ENCODE measurements around the gene SMOC2.

The SMOC2 gene

DNA sequence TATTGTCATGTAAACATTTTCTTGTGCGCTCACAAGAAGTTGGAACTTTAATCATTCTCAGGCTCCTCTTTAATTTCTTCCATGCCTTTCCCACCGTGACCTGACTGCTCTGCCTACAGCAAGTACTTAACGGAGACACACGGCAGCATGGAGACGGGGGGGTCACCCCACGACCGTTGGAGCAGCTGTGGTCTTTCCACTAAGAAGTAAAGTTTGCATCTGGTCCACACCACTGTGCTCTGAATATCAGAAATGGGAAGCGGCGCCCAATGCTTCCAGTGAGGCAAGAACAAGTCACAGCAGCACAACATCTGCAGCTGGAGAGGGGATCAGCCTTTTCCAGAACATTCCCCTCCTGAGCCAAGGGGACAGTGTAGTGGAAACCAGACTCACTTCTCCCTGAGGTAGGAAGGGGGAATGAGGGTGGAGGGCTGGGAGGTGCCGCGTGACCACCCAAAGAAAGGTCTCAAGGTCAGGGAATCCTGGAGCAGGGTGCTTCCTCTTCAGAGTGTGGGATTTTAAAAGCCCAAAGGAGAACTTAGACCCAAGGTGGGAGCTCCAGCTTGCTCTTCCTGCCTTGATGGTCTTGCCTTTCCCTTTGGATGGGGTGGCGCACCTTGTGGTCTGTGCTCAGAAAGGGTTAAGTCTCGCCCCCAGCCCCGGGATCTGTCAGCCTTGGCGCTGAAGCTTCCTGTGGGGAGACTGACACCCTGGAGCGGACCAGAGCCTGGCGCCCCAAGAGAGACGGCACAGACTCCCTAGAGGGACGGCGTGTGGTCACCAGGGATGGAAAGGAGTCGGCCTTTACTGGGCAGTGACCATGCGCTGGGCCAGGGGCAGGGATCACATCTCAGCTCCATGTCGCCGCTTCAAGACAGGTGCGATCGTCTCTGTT, 25.6 kb upstream of the SMOC2 start:
- DNase-seq (ENCODE audit: low spot score), result no peak

DNA sequence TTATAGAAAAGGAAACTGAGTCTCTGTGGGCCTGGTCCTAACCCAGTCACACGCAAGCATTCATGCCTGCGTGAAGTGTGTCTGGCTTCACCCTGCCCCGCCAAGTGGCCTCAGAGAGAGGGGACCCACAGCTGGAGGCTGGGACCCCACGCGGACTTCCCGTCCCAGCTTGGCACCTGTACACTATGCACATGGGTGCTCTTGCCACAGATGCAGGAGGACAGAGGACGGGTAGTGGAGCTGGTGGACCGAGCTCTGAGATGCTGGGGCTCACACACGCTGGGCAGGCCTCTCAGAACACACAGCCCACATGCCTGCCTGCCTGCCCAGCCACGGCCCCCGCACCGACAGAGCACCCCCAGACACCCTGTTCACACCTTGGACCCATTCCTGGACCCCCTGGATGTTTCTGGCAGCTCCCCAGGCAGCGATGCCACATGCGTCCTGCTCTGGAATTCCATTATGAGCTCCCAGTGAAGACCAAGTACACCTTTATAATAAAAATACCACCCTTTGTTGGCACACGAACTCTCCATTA, 24.9 kb upstream of the SMOC2 start:
- no peak for DNase-seq (ENCODE audit: low spot score)

DNA sequence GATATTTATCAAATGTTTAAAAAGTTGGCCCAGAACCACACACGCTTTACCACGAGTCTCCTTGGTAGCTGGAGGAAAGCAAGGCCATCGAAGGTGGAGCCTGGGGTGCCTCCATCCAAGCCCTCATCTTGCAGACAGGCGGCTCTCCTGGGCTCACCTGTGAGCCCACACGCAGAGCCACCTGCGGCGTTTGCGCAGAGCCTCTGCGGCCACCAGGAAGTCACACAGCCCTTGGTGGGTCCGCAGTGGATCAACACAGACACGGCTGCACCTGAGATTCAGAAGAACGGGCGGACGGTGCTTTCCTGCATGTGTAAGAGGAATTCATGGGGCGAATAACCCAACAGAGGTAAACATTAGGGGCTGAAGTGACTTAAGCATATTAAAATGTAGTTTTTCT, 24.5 kb upstream of the SMOC2 start:
- no peak for DNase-seq (ENCODE audit: low spot score)

DNA sequence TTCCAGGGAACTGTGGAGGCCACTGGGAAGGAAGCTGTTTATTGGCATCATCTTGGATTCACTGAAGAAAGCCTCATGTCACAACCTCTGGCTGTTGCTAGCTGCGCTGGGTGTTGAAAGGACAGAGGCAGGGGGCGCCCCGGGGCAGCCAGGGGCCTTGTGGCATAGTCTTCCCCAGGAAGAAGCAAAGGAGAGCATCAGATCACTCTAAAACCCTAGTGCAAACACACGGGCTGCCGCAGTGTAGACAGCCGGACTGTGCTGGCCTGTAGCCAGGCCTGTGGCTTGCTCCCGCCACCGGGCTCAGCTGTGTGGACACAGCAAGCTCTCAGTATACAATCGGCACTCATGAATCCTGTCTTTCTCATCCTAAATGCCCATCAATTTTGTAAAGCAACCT, 23.8 kb upstream of the SMOC2 start:
- no peak for DNase-seq (ENCODE audit: low spot score)

DNA sequence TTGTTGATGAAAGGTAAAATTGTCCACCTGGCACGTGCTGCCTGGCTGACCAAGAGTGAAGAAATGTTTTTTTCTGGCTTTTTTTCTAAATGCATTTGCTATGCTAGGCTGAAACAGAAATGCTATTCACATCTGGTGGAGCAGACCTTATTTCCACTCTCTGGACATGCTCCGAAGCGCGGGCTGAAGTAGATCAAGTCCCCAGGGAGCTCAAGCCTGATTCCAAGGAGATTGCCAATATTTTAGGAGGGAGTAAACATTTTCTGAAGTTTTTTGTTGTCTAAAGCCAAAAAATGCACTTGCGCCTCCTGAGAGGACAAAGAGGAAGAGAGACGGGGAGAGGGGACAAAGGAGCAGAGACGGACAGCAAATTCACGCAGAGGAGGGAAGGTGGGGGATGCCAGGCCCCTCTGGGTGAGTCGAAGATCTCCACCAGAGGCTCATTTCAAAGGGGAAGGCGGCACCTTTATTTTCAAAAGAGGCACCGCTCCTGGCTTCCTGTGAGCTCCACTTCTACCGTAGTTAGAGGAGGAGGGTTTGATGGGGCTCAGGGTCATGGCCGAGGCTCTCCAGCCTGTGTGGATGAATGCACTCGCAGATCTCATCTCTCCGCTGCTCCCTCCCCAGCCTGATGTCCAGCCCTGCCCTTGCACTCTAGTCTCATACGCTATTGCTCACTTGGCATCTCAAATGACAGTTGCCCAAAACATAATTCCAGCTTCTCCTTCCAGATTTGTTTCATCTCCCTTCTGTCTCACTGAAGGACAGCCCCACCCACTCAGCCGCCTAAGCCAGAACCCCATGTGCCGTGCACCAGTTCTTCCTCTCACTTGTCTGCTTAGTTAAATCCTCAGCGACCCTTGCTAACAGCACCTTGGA, 23.1 kb upstream of the SMOC2 start:
- DNase-seq (ENCODE audit: low spot score), result no peak

DNA sequence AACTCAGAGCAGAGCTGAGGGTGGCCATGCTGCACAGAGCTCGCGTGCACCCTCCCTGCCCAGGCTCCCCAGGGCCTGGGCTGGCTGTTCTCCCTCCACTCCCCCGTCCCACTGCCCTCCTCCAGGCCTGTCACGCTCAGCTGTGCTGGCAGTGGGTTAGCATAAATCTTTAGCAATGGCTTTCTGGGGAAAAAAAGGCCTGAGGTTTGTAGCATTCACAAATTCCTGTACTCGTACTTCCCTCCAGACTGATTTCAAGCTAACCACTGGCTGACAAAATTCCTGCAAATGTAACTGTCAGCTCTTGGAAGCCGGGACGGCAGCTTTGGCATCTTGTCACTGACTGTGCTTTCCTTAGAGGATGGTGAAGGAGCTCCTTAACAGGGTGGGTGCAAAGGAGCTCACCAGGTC, 22.3 kb upstream of the SMOC2 start:
- no peak for DNase-seq (ENCODE audit: low spot score)

DNA sequence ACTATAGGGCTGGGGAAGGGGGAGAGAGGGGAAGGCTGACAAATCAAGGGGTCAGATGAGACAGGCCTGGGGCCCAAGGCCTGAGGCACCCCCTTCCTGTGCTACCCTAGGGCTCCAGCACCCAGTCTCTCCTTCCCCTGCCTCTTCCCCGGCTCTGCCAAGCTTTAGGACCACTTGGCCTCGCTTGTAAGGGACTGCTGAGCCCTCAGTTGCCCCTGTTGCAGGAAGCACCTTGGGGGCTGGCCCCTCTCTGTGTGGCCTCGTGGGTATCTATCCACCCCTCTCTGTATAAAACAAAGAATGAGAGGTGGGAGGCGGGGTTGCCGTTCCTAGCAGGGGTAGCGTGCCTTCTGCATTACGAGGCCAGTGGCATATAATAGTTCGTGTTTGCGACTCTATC, 21.4 kb upstream of the SMOC2 start:
- no peak for DNase-seq (ENCODE audit: low spot score)

DNA sequence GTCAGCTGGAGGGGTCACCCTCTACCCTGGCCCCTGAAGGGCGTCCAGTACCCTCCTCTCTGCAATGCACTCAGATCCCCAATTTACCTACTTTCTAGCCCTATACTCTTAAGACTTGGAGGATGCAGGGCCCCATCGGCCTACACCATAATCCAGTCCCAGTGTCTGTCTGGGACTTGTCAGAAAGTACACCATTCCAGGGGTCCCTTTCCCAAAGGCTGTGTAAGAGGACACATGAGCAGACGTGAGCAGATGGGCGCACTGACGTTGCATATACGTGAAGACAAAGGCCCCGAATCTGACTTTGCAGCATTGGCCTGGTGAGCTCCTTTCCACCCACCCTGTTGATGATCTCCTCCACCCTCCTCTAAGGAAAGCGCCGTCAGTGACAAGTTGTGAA, 20.9 kb upstream of the SMOC2 start:
- no peak for DNase-seq (ENCODE audit: low spot score)

DNA sequence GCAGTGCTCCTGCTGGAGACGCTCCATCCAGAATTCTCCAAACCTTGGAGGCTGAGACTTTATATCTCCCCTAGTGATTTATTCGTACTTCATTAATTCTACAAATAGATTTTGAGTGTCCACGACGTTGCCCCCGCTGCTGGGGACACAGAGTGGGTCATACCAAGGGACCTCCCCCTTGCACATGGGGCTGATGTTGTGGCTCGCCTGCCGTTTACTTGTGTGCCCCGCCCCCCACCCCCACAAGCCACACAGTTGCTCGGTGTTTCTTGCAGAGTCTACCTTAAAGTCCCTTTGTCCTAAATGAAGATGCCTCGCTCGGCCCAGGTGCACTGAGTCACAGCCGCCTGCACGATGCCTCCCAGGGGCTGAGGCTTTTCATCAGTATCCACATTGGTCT, 20.3 kb upstream of the SMOC2 start:
- no peak for DNase-seq (ENCODE audit: low spot score)

DNA sequence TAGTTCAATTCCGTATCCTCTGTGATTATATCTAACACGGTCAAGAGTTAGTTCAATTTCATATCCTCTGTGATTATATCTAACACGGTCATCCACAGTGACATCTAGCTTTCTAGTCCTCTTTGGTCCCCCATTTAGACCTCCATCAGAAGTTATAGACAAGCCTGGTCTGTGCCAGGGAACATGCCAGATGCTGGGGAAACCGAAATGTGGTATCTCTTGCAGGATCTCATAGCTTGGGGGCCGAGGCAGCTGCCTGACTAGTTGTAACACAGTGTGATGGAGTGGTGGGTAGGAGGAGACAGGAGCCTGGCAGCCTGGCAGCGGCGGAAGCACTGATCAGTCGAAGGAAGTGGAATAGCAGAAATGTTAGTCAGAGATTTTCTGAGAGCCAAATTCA, 13.8 kb upstream of the SMOC2 start:
- DNase-seq (ENCODE audit: low spot score), result no peak

DNA sequence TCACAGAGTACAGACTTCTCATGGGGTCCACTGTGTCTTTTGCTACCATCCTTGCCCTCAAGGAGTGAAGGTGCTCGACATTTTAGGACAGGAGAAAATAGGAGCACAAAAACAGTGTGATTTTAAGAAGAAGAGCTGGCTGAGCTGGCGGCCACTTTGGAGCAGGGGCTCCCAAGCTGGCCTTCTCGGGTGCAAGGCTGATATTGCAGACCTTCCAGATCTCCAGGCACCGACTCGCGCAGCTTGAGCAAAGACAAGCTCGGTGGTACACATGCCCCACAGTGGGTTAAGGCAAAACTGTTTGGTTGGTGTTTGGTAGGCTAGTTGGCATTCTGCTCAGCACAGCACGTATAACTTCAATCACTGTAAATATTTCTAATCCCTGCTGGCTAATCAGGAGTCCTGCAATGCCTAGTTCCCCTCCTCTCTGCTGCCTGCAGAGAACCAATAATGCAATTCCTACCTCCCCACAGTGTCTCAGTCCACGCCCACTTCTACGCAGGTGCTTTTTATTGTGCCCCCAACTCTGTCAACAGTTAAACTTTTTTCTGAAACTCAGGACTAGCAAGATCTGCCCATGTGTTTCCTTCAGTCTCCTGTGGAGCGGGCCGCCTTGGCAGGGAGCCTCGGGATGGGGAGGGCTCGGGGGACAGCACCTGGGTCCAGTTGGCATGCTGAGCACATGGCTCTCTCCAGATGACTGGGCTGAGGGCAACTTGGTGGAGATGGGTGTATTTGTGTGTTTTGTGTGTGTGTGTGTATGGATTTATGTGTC, 12.7 kb upstream of the SMOC2 start:
- DNase-seq (ENCODE audit: low spot score), result no peak

DNA sequence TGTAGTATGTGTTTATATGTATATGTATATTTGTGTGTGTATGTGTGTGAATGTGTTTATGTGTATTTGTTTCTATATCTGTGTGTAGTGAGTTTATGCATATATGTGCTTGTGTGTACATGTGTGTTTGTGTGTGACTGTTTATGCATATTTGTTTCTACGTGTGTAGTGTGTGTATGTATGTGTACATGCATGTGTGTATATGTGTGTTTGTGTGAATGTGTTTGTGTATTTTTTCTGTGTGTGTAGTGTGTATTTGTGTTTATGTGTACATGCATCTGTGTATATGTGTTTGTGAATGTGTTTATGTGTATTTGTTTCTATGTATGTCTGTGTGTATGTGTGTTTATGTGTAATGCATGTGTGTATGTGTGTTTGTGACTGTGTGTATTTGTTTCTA, 12.1 kb upstream of the SMOC2 start:
- DNase-seq (ENCODE audit: low spot score), result no peak

DNA sequence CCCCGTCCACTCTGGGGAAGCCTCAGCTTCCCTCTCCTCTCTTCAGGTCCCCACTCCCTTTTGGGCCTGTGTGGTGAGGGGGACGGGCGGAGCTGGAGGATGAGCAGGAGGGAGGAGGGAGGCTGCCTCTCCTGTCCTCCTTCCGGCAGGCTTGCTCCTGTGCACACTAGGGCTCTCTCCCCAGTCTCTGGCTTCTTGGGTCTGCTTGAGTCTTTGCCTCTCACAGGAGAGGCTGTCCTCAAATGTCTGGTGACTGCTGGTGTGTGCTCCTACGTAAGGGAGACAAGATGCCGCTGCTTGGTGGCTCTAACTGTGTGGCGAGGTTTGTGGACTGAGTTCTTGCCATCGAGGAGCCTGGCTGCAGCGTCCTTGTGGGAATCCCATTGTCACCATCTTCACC, 8.8 kb upstream of the SMOC2 start:
- no peak for DNase-seq (ENCODE audit: low spot score)

DNA sequence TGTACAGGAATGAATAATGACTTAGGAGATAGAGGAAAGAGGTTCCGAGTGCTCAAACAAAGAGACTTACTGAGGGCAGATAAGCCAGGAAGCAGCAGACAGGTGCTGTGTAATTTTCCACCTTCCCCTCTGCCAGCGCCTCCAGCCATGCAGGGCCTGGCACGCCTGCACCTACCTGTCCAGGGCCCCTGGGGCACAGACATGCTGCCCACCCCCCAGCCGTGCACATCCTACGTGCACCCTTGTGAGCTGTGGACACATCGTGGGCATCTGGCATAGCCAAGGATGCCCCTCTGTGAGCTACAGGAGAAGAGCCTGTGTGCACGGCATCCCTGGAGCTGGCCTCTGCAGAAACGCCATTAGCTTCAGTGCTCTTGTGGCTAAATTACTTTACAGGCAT, 7.1 kb upstream of the SMOC2 start:
- no peak for DNase-seq (ENCODE audit: low spot score)

DNA sequence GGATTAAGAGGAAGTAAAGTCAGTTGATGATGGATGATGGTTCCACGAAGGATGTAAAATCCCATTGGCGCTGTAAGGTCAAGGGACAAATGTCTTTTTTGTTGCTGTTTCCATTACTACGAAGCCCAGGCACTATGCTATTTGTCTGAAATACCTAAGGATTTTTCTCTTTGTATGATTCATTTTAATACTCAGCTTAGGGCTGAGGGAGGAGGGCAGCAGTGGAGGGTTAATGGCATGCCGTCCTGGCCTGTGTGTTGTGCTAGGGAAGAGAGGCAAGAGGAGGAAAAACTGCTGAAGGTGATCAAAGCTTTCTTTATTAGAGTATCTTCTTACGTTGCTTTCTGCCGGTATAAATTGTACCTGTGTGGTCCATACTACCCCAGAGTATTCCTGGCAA, 6.5 kb upstream of the SMOC2 start:
- no peak for DNase-seq (ENCODE audit: low spot score)

DNA sequence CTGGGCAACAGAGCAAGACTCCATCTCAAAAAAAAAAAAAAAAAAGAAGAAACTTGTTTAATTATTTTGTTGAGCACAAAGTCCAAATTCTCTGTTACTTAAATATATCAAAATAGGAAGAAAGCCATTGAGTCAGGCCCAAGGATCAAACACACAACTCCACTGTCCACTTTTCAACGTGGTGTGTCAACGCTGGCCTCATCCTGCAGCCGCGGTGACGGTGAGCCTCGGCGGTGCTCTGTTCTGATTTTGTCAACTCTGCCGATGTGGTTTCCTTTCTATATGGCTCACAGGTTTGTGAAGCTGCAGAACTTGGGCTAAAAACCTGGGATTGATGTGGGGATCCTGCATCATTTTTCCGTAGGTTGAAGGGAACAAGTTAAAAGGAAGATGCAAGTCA, 3.2 kb upstream of the SMOC2 start:
- no peak for DNase-seq (ENCODE audit: low spot score)

DNA sequence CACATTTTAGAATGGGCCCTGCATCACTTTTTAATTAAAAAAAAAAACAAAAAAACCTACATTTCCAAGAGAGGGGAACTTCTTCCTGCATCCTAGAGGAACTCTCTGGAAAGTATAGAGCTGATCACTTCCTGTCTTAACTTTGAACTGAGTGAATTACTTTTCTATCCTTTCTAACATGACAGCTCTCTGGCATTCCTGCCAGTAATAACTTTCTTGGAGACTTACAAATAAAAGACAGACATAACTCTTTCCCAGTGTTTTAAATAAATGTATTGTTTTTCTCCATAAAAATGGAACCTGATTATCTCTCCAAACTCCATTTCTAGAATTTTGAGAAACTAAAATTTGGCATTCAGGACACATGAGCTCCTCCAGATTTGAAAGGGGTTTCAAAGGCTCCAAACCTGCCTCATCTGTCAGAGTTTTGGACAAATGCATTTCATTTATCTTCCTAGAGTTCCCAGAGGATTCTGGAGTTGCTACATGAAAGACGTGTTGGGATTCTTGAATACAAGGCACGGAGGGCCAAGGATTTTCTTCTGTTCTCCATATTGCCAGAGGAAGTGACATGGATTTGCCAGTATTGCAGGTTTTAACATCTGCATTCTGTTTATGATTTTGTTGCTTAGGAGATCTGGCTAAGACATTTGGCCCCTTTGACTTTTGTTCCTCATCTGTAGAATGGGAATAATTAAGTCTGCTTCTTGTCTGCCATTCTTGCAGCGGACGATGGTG, 2.0 kb upstream of the SMOC2 start:
- no peak for DNase-seq (ENCODE audit: low spot score)

DNA sequence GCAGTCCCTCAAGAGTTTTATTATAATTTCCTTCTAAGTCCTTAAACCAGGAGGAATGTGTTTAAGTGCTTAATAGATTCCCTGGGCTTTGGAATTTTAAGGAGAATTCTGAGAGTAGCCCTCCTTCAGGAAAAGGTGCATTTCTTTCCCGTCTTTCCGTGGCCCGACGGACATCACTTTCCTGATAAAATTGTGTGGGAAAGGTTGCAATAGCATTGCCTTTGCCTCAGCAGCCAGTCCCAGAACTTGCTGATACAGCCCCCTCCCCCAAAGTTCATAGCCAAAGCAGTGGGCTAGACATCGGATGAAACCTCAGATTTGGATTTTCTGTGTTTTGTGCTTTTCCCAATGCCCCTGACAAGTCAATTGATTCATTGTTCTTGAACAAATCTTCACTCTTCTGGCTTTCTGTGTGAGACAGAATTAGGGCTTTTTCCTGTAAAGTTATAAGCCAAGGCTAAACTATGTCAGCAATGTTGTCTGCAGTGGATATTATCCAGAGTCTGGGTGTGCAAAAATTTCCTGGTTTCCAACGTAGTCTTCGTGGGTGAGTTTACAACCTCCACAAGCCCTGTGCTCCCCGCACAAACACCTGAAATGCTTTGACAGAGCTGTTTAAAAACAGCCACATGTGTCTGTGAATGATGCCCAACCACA, 1.1 kb upstream of the SMOC2 start:
- DNase-seq (ENCODE audit: low spot score), result no peak

DNA sequence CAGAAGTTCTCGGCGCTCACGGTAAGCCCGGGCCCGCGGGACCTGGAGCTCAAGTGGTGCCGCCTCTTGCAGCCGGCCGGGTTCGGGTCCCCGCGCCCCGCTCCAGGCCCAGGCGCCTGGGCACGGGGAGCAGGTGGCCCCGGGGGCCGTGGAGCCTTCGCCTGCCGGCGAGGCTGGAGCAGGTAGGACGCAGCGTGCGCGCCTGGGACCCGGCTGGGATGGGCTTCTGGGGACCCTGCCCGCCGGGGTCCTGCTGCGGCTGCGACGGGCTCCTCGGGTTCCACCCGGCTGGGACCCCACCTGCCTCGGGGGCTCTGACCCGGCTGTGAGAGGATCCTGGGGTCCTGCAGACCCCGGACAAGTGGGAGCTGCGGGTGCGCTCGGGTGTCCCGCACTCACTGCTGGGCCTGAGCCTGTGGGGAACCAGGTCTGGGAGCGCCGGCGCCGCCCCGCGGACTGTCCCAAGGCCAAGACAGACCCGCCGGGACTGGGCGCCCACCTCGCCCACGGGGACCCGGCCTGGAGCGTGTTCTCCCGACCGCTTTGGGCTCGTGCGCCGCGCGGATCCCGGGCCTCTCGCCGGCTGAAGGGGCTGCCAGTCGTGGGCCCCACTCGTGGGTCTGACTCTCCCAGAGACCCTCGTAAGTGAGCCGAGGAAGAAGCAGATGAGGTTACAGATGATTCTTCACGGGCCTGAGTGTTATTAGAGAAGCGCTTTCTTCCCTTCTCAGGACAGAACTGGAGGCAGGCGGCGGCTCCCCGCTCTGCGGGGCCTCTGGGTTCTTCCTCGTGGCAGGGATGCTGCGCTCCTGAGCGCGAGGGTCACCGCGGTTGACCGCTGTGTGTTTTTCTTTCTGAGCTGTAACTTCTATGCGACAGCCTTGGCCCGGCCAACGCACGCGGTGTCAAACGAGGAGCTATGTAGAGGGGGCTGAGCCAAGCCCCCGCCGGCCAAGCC, 729 bp downstream of the SMOC2 start:
- no peak for DNase-seq (ENCODE audit: low spot score)

DNA sequence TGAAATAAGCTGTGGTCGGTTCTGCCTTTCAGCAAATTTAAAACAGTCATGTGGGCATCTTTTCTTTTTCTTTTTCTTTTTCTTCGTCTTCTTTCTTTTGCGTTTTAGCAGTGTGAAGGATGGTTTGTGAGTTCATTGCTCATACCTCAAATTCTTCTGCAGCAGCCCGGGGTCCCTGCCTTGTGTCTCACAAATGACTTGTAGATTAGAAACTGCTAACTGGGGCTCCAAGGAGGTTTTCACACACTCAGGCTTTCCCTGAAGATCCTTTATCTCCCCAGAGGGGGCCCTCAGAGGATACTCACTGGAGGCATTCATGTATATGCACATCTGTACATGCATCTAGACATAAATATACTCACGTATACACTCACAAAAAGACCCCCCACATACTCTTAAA, 1.7 kb downstream of the SMOC2 start:
- DNase-seq (ENCODE audit: low spot score), result no peak
